Stomach (tissue), 4 donors: Measurements from ENCODE around the gene ZNF652.

Experiments
- CTCF ChIP-seq, 7 experiments: fragments of 450-650 bp in 4 of 7; fragments of 200-600 bp in 3 of 7; sonication (generic) in 3 of 7; IDR thresholded peaks; one replicate each; pipeline ENCODE4 v1.5.1; 2016 to 2019; ENCODE audit warnings: antibody characterized with exemption in 7 of 7, control low read depth in 2 of 7, mild to moderate bottlenecking in 1 of 7
- EP300 ChIP-seq: sonication (generic); formaldehyde crosslinking; IDR thresholded peaks from one replicate; pipeline ENCODE4 v1.6.1; 2017; ENCODE audit warnings: antibody characterized with exemption
- POLR2AphosphoS5 ChIP-seq, 3 donors: sonication (generic); formaldehyde crosslinking; IDR thresholded peaks; one replicate each; pipeline ENCODE4 v1.6.1; 2016; ENCODE audit warnings: antibody characterized with exemption in 3 of 3

GRCh38 chr17:49397586-49397985 lies 35.5 kb upstream of the ZNF652 start:
- TF ChIP-seq CTCF (IDR thresholded peaks at IDR 0.05): no peak
- TF ChIP-seq EP300: no peak
- no peak for TF ChIP-seq POLR2AphosphoS5 (IDR thresholded peaks at IDR 0.05)
